ENCODE data around the gene HPGD.

Gene HPGD

GRCh38 chr4:174467107-174467506 lies 55.2 kb downstream of the HPGD start:
- no peak for DNase-seq

GRCh38 chr4:174464949-174465348 lies 57.3 kb downstream of the HPGD start:
- no peak for DNase-seq

- DNase-seq: no peak
Observed at GRCh38 chr4:174461466-174462106, 60.7 kb downstream of the HPGD start.

GRCh38 chr4:174460684-174461083 lies 61.6 kb downstream of the HPGD start:
- DNase-seq: no peak

GRCh38 chr4:174457468-174457867 lies 64.8 kb downstream of the HPGD start:
- no peak for DNase-seq

GRCh38 chr4:174454815-174455473 lies 67.3 kb downstream of the HPGD start:
- no peak for DNase-seq

GRCh38 chr4:174451718-174452296 lies 70.5 kb downstream of the HPGD start:
- DNase-seq: peak; percentile 2

- no peak for DNase-seq
Observed at GRCh38 chr4:174450786-174451125, 71.5 kb downstream of the HPGD start.

GRCh38 chr4:174449944-174450785 lies 72.1 kb downstream of the HPGD start:
- DNase-seq: no peak

GRCh38 chr4:174449152-174449551 lies 73.1 kb downstream of the HPGD start:
- no peak for DNase-seq

GRCh38 chr4:174444390-174444789 lies 77.9 kb downstream of the HPGD start:
- DNase-seq: no peak

All from NCI-H82 (cell line).